GM12878 (cell line): ENCODE measurements around the gene NOL12. TPM values are rescaled to one million over a fixed set of nuclear protein-coding genes. Genes with fewer than 3 reads are reported as not detected.

Experiments used
- ATAC-seq: fragments of 200-7000 bp; cut with Tn5 transposase; 3 replicates; pipeline ENCODE4 v1.9.1; 2020; ENCODE audit warnings: mild to moderate bottlenecking, moderate library complexity
- BruUV-seq: library from RNA; stranded (reverse); fragments of 400-500 nt; replicated peaks from 2 replicates; lab custom pipeline; 2021; lab: Mats Ljungman, UMichigan
- CTCF ChIA-PET: fragments of 300-600 bp; sonication (Branson Sonifier 250); formaldehyde crosslinking; extraction: SDS; loops from one replicate; lab custom pipeline; 2021; ENCODE audit warnings: inconsistent platforms; lab: Yijun Ruan, JAX
- POLR2A ChIA-PET: fragments of 350-600 bp; formaldehyde crosslinking; extraction: SDS; loops from one replicate; lab custom pipeline; 2021; ENCODE audit warnings: inconsistent platforms; lab: Charles Lee
- RAD21 ChIA-PET: fragments of 300-600 bp; sonication (Branson Sonifier 250); formaldehyde crosslinking; loops from one replicate; lab custom pipeline; 2023; ENCODE audit warnings: antibody characterized with exemption; ENCODE audit not compliant: unreplicated experiment; lab: Charles Lee
- SMC1A ChIA-PET: fragments of 300-600 bp; sonication (Branson Sonifier 250); formaldehyde crosslinking; loops from one replicate; lab custom pipeline; 2023; ENCODE audit not compliant: unreplicated experiment, uncharacterized antibody; lab: Charles Lee
- DNase-seq: peaks from one replicate; pipeline ENCODE4 v3.0.0-alpha.2; 2011; ENCODE audit warnings: low read depth, low spot score
- FAIRE-seq: peaks from 3 replicates; lab custom pipeline; 2011; peaks lifted over from hg19 to GRCh38; lab: Jason Lieb, UNC
- H2AFZ ChIP-seq: 2 replicates; pipeline ENCODE4 v1.6.0; 2011; ENCODE audit warnings: low read depth, low read length, control low read depth; ENCODE audit not compliant: control insufficient read depth
- H3K27ac ChIP-seq: 2 replicates; pipeline ENCODE4 v1.5.1; 2011; ENCODE audit warnings: control low read depth; ENCODE audit not compliant: control insufficient read depth, insufficient read depth
- H3K27me3 ChIP-seq, 2 experiments: replicated peaks in 1 of 2; 2 replicates each; pipeline versions ENCODE4 v1.6.0 to v1.6.1; 2011; ENCODE audit warnings: low read length in 1 of 2; ENCODE audit not compliant: control insufficient read depth in 2 of 2, insufficient read depth in 2 of 2
- H3K36me3 ChIP-seq, 2 experiments: 2 replicates each; pipeline ENCODE4 v1.5.1; 2011; ENCODE audit warnings: low read length in 1 of 2; ENCODE audit not compliant: control insufficient read depth in 2 of 2, insufficient read depth in 2 of 2
- H3K4me1 ChIP-seq: 2 replicates; pipeline ENCODE4 v1.6.1; 2011; ENCODE audit warnings: mild to moderate bottlenecking, low read length, moderate library complexity, mixed read lengths; ENCODE audit not compliant: control insufficient read depth, insufficient read depth
- H3K4me2 ChIP-seq: 2 replicates; pipeline ENCODE4 v1.6.0; 2011; ENCODE audit warnings: control low read depth; ENCODE audit not compliant: control insufficient read depth, insufficient read depth
- H3K4me3 ChIP-seq: fragments of 200-600 bp; sonication (generic); 2 replicates; pipeline ENCODE4 v1.5.1; 2016
- H3K79me2 ChIP-seq: 2 replicates; pipeline ENCODE4 v1.6.0; 2011; ENCODE audit warnings: low read length; ENCODE audit not compliant: control insufficient read depth, insufficient read depth
- H3K9ac ChIP-seq: 2 replicates; pipeline ENCODE4 v1.8.0; 2011; ENCODE audit warnings: low read length, control low read depth, mixed read lengths; ENCODE audit not compliant: control insufficient read depth, insufficient read depth
- H3K9me3 ChIP-seq: replicated peaks from 3 replicates; pipeline ENCODE4 v1.5.1; 2011; ENCODE audit warnings: mild to moderate bottlenecking, low read length; ENCODE audit not compliant: control insufficient read depth, insufficient read depth
- H4K20me1 ChIP-seq: 2 replicates; pipeline ENCODE4 v1.6.0; 2011; ENCODE audit not compliant: control insufficient read depth, insufficient read depth
- BHLHE40 ChIP-seq, 2 experiments: fragments of 450-650 bp in 1 of 2; IDR thresholded peaks; 2 replicates each; pipeline ENCODE4 v1.6.1; 2011 to 2017; ENCODE audit warnings: low read depth in 2 of 2, borderline replicate concordance in 1 of 2, improper control_type of control experiment in 1 of 2, low read length in 1 of 2, mild to moderate bottlenecking in 1 of 2
- CHD2 ChIP-seq: IDR thresholded peaks from 2 replicates; pipeline ENCODE4 v1.6.1; 2011; ENCODE audit warnings: low read depth, low read length, improper control_type of control experiment, borderline replicate concordance
- NR2C2 ChIP-seq: IDR thresholded peaks from 2 replicates; pipeline ENCODE4 v1.6.1; 2011; ENCODE audit warnings: borderline replicate concordance, low read depth; ENCODE audit not compliant: control insufficient read depth, insufficient read length
- TBL1XR1 ChIP-seq: IDR thresholded peaks from 2 replicates; pipeline ENCODE4 v1.6.1; 2012; ENCODE audit warnings: low read depth, low read length, improper control_type of control experiment
- TCF12 ChIP-seq: IDR thresholded peaks from 2 replicates; pipeline ENCODE4 v1.6.1; 2011; ENCODE audit warnings: low read depth, mild to moderate bottlenecking, low read length
- TCF7 ChIP-seq: IDR thresholded peaks from 2 replicates; pipeline ENCODE4 v1.6.1; 2014; ENCODE audit warnings: antibody characterized with exemption, borderline replicate concordance
- YY1 ChIP-seq: IDR thresholded peaks from 2 replicates; pipeline ENCODE4 v1.6.1; 2011; ENCODE audit warnings: low read depth, mild to moderate bottlenecking, low read length
- ZNF622 ChIP-seq: fragments of 450-650 bp; IDR thresholded peaks from 2 replicates; pipeline ENCODE4 v1.6.1; 2017; ENCODE audit warnings: mild to moderate bottlenecking, inconsistent platforms
- ZSCAN29 ChIP-seq: fragments of 450-650 bp; IDR thresholded peaks from 2 replicates; pipeline ENCODE4 v1.6.1; 2017; ENCODE audit warnings: mild to moderate bottlenecking, moderate library complexity
- WGBS: methylation state at CpG from one replicate; pipeline ENCODE4 v1.1.6; 2016; ENCODE audit warnings: low lambda C conversion rate; ENCODE audit not compliant: insufficient replicate concordance, insufficient coverage; ENCODE audit errors: missing lambda C conversion rate; 5-methylcytosine and 5-hydroxymethylcytosine counted together
- in situ Hi-C: fragments of 300-500 bp; cut with MboI; formaldehyde crosslinking; loops from 9 replicates; pipeline ENCODE4 v1.14.3; 2018; ENCODE audit warnings: mixed read lengths
- intact Hi-C: fragments of 100-400 bp; cut with micrococcal nuclease; formaldehyde crosslinking; loops from one replicate; pipeline ENCODE4 v1.14.2; 2022; ENCODE audit not compliant: unreplicated experiment
- polyA plus RNA-seq, 11 experiments: library from polyadenylated mRNA; depleted of rRNA in 4 of 11; unstranded in 6 of 11; stranded (reverse) in 5 of 11; fragments of >200 nt; fragmentation: Nextera tagmentation in 4 of 11; fragmentation: Illumina TruSeq in 1 of 11; extraction: Ambion mirVana in 4 of 11; extraction: Trizol in 1 of 11; gene quantifications; 1 replicate in 1 of 11; 2 replicates in 10 of 11; pipeline versions ENCODE4 v1.2.1 to v1.2.3, GENCODE V29; 2011 to 2016; ENCODE audit warnings: inconsistent platforms in 2 of 11, missing spikeins in 2 of 11, low read depth in 1 of 11
- total RNA-seq, 4 experiments: library from RNA; depleted of rRNA in 3 of 4; stranded (reverse); fragments of >200 nt in 3 of 4; fragmentation: Illumina TruSeq in 1 of 4; extraction: Trizol in 1 of 4; gene quantifications; 2 replicates each; pipeline versions ENCODE4 v1.2.1 to v1.2.3, GENCODE V29; 2013 to 2021
- TF ChIP-seq, protein P1 (sequence below): IDR thresholded peaks from 2 replicates; pipeline ENCODE4 v1.6.1; 2011; ENCODE audit warnings: low read depth, low read length, improper control_type of control experiment, borderline replicate concordance
- TF ChIP-seq, protein P2 (sequence below): fragments of 150-350 bp; IDR thresholded peaks from 2 replicates; pipeline ENCODE4 v1.6.1; 2014; ENCODE audit warnings: mild to moderate bottlenecking, low read depth, low read length
- TF ChIP-seq, protein P3 (sequence below): fragments of 450-650 bp; IDR thresholded peaks from 2 replicates; pipeline ENCODE4 v1.6.1; 2017; ENCODE audit warnings: low read depth, mild to moderate bottlenecking, moderate library complexity
- TF ChIP-seq, protein P4 (sequence below): IDR thresholded peaks from 2 replicates; pipeline ENCODE4 v1.6.1; 2012; ENCODE audit warnings: low read depth, low read length, improper control_type of control experiment
- TF ChIP-seq, protein P5 (sequence below): IDR thresholded peaks from 2 replicates; pipeline ENCODE4 v1.6.1; 2012; ENCODE audit warnings: low read depth, low read length, improper control_type of control experiment

The NOL12 gene
- total and polyA plus RNA-seq, 10 of the 15 experiments (the other 5 are each of a cell fraction or from before 2014, with no cell fraction given), result 3.3 to 69.4 (median 41.1) TPM

DNA sequence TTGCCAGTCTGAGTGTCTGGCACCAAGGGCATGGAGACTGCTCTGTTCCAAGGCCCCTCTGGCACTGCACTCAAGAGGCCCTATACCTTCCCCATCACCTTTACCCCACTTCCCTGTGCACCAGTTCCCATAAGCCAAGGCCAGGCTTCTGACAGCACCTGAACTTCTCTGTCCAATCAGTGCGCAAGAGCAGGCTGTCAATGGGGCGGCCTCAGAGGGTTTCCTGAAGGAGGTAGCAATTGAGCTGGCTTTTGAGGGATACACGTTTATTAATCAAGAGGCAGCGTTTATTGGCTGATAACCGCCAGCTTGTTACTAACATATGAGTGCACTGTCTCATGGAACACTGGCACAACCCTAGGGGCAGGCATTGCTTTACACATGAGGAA, 44.6 kb upstream of the NOL12 start (continued):
- TF ChIP-seq, protein P1, sequence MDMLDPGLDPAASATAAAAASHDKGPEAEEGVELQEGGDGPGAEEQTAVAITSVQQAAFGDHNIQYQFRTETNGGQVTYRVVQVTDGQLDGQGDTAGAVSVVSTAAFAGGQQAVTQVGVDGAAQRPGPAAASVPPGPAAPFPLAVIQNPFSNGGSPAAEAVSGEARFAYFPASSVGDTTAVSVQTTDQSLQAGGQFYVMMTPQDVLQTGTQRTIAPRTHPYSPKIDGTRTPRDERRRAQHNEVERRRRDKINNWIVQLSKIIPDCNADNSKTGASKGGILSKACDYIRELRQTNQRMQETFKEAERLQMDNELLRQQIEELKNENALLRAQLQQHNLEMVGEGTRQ, result no peak

DNA sequence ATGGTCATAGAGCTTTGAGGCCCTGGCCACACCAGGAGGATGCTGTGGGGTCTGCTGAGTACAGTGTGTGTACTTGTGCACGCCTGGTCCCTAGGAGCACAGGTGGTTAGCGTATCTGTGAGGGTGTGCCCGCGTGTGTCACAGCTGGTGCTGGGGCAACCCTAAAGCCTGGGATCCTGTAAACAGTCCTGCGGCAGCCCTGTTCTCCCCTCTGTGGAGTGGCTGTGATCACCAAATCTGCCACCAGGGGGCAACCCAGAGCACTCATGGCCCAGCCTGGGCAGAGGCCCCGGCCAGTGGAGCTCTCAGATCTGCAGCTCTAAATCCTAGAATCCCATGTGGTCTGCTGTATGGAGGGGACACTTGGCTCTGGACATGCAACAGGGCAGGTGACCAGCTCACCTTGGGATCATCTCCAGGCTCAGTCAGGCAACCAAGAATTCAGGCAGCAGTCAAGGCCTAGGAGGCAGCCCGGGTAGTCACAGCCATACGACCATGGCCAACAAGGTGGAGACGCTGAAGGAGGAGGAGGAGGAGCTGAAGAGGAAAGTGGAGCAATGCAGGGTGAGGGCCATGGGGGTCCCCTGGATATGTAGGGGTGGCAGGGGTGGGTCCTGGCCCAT, 42.8 kb upstream of the NOL12 start:
- Histone ChIP-seq H4K20me1 (no peaks in the 10 kb centered on the region), H3K4me2 (peak overlapping the region; percentile 64), H3K79me2 (peaks cover 26% of the 10 kb centered on the region), H2AFZ (no peak overlapping the region), H3K27me3 (no peaks in the 10 kb centered on the region), H3K36me3 (peaks cover 9 to 25% of the 10 kb centered on the region in 2 experiments; a peak in 3 of 4 replicates), H3K27ac (no peak overlapping the region), H3K9me3 (no peaks in the 10 kb centered on the region), H3K4me1 (peaks cover 28% of the 10 kb centered on the region), H3K4me3 (no peak overlapping the region), H3K9ac (no peak overlapping the region)
- POLR2A ChIA-PET, result interaction anchor here (0.6 to 6.0 kb wide), 11 partner anchors 9 to 40 kb away, joined by 3 to 96 read pairs (median 9); partner anchors contain the start of genes GGA1, LGALS1 and PDXP
- no TSS peak for BruUV-seq
- in situ Hi-C loops (no loop called here), intact Hi-C loops (loop anchor here (1.0 kb wide), 1 partner anchor 38 kb away; no protein-coding TSS in a partner anchor)
- CTCF ChIA-PET, result interaction anchor here (0.6 to 15.9 kb wide), 32 partner anchors 8 to 322 kb away, joined by 3 to 396 read pairs (median 4); partner anchors contain the start of genes ANKRD54, GCAT, GGA1 and LGALS1
- ATAC-seq (peak; percentile 79), DNase-seq (no peak), FAIRE-seq (peak; percentile 13)
- SMC1A ChIA-PET, result interaction anchor here (0.7 to 8.6 kb wide), 12 partner anchors 8 to 106 kb away, joined by 3 to 108 read pairs (median 6); partner anchors contain the start of genes GGA1, LGALS1 and PDXP
- RAD21 ChIA-PET, result interaction anchor here (0.8 to 10.1 kb wide), 15 partner anchors 10 to 263 kb away, joined by 3 to 173 read pairs (median 7); partner anchors contain the start of genes GGA1, LGALS1, MICALL1 and NOL12
- WGBS, result 24% methylated on average over 9 of the region's 9 CpGs
- TF ChIP-seq BHLHE40 (IDR thresholded peaks at IDR 0.05; ENCODE audit: borderline replicate concordance in 1 of 2, low read depth in 2 of 2, low read length in 1 of 2) (0 out of 4 replicates have a peak, but pooled peaks of 1 of the 2 experiments have one; percentile 43), CHD2 (0 out of 2 replicates have a peak, but pooled peaks have one; percentile 11), TCF7 (no peak), NR2C2 (no peak), ZSCAN29 (no peak), ZNF622 (no peak), TCF12 (no peak), YY1 (peak; percentile 73), TBL1XR1 (no peak)
- TF ChIP-seq, protein P2, sequence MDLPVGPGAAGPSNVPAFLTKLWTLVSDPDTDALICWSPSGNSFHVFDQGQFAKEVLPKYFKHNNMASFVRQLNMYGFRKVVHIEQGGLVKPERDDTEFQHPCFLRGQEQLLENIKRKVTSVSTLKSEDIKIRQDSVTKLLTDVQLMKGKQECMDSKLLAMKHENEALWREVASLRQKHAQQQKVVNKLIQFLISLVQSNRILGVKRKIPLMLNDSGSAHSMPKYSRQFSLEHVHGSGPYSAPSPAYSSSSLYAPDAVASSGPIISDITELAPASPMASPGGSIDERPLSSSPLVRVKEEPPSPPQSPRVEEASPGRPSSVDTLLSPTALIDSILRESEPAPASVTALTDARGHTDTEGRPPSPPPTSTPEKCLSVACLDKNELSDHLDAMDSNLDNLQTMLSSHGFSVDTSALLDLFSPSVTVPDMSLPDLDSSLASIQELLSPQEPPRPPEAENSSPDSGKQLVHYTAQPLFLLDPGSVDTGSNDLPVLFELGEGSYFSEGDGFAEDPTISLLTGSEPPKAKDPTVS, result no peak
- TF ChIP-seq, protein P3, sequence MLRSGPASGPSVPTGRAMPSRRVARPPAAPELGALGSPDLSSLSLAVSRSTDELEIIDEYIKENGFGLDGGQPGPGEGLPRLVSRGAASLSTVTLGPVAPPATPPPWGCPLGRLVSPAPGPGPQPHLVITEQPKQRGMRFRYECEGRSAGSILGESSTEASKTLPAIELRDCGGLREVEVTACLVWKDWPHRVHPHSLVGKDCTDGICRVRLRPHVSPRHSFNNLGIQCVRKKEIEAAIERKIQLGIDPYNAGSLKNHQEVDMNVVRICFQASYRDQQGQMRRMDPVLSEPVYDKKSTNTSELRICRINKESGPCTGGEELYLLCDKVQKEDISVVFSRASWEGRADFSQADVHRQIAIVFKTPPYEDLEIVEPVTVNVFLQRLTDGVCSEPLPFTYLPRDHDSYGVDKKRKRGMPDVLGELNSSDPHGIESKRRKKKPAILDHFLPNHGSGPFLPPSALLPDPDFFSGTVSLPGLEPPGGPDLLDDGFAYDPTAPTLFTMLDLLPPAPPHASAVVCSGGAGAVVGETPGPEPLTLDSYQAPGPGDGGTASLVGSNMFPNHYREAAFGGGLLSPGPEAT, result no peak
- TF ChIP-seq, protein P4, sequence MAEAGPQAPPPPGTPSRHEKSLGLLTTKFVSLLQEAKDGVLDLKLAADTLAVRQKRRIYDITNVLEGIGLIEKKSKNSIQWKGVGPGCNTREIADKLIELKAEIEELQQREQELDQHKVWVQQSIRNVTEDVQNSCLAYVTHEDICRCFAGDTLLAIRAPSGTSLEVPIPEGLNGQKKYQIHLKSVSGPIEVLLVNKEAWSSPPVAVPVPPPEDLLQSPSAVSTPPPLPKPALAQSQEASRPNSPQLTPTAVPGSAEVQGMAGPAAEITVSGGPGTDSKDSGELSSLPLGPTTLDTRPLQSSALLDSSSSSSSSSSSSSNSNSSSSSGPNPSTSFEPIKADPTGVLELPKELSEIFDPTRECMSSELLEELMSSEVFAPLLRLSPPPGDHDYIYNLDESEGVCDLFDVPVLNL, result no peak
- TF ChIP-seq, protein P5, sequence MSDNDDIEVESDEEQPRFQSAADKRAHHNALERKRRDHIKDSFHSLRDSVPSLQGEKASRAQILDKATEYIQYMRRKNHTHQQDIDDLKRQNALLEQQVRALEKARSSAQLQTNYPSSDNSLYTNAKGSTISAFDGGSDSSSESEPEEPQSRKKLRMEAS, result no peak
